NCI-H146 (cell line): ENCODE data around the gene TMEM218.

Source experiments
- DNase-seq: peaks from one replicate; lab custom pipeline; 2025; lab: John Stamatoyannopoulos, UW

The TMEM218 gene

DNA sequence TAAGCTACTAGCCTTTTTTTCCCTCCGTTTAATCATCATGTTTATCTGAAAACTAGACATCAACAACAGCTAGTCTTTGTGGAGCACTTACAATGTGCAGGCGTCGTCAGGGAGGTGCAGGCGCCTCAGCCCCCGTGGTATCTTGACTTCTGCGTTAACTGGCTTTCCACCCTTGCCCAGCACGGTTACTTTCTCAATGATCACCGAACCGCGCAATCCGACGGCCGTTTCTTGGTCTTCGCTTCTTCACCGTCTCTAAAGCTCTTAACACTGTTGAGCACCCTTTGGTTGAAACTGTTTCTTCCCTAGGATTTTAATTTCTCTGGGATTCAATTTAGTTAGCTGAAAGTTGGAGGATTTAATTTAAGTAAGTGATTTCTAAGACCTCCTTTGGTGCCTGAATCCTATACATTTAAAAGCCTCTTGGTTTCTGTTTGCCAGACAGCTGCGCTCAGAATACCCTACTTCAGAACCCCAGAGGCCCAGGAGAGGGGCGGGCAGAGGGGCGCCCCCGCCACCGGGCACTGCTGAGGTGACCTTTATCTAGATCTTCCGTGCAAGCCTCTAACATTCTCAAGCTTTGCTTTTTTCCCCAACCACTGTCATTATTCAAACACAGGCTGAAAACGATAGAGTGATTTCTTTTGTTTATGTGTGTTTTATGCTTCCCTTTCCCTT, 18.0 kb upstream of the TMEM218 start:
- DNase-seq = no peak

DNA sequence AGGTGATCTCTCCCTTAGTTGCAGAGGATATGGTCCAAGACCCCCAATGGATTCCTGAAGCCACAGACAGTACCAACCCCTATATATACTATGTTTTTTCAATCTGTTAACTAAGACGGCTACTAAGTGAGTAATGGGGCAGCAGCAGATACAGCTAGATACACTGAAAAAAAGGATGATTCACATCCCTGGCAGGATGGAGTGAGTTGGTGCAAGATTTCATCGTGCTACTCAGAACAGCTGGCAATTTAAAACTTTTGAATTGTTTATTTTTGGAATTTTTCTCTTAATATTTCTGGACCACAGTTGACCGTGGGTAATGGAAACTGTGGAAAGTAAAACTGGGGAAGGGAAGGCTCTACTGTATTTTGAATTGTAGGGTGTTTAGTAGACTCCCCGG, 17.0 kb upstream of the TMEM218 start:
- DNase-seq = no peak

DNA sequence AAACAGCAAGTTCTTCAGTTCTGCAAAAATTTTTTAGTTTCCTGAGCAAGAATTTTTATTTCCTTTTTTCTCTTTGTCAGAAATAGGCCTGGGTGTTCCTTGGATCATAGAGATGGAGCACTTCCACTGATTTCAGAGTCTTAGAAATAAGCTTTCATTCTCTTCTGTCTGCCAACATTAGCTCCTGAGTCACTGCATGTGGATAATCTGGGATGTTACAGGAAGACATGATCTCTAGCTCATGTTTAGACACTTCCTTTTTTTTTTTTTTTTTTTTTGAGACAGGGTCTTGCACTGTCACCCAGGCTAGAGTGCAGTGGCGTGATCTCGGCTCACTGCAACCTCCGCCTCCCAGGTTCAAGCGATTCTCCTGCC, 13.2 kb upstream of the TMEM218 start:
- DNase-seq = no peak

DNA sequence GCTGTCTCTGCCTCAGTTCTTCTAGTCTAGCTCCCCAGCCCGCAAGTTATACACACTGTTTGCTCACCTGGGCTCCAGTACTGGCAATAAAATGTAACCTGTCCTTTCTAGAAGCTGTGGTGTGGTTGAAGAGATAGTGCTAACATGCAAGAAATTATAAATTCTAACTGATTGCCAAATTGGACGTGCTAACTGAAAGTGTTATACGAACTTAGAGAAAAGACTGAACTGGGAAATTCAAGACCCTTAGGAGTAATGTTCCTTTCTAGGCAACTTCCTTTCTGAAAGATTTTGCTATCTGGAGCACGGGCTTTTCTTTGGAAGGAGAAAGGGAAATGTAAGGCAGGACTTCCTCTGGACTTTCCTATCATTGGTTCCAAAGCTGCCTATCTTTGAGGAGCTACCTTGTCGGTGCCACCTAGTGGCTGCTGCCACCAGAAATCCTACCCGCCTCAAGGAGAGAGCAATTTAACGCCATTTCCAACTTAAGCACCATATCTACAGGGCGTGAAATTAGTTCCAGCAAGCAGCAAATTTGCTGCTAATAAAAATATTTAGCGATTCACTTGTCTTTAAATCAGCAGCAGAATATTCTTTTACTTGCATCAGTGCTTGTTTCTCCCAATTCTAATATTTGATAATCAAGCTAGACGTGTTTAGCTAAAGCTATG, 12.7 kb upstream of the TMEM218 start:
- peak; percentile 70 for DNase-seq

DNA sequence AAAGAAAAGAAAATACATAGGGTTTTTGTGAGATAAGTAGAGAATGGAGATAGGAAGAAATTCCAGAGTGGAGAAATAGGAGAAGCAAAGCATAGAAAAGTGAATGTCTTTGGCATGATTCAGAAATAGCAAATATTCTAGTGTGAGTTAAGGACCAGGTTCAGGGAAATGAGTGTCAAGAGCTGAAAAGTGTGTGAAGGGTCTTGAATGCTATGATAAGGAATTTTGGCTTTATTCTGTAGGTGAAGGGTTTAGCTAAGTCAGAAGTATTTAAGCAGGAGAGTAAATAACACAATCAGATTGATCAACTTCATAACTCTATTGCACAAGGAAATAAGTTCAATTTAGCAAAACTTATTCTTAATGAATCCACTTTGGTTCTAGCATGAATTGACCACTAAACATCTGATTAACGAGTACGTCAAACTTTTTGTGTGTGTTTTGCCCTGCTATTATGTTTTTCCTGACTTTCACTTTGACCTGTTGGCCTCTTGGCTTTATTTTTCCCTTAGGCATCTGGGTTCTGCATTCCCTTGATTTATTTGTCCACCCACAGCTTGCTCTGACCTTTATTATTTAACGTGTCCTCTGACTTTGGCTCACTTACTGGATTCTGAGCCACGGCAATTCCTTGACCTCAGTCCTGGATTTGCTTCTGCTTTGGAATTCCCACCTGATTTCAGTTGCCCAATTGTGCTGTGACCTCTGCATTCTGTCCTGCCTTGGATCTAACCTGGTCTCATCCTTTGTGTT, 11.9 kb upstream of the TMEM218 start:
- DNase-seq = no peak

DNA sequence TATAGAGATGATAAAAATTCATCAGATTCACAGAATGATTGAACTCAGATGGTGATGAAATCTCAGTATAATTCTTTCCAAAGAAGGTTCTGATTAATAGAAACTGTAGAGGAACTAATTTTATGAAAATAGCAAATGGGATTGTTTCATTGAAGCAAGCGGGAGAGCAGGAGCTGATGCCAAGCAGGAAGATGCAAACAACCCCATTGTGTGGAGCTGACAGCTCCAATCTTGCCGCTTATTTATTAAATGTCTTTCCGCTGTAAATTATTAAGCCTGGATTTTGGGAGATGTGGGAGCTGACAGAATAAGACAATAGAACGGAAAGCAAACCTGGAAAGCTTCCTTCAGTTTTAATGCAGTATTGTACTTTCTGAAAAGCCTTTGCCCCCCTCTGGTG, 6.0 kb upstream of the TMEM218 start:
- DNase-seq = no peak

DNA sequence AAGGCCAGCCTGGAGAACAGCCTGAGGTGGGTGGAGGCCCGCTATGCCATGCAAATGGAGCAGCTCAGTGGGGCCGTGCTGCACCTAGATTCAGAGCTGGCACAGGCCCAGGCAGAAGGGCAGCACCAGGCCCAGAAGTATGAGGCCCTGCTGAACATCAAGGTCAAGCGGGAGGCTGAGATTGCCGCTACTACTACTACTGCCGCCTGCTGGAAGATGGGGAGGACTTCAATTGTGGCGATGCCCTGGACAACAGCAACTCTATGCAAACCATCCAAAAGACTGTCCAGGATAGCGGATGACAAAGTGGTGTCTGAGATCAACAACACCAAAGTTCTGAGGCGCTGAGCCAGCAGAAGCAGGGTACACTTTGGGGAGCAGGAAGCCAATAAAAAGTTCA, 3.1 kb upstream of the TMEM218 start:
- no peak for DNase-seq

DNA sequence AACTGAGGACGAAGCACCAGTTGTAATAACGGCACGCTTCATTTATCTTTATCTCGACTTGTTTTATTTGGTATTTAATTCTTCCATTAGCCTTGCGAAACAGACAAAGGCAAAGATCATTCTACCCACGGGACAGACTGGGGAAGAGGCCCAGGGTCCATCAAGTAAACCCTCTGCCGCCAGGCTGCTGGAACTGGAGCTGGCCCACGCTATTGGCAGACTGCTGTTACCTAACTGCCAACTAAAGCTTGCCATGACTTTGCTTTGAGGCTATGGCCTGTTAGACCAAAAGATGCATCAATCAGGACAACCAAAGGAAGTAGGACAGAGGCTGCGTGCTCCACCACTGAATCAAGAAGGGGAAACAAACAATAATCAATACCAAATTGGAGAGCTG, 780 bp upstream of the TMEM218 start:
- no peak for DNase-seq

DNA sequence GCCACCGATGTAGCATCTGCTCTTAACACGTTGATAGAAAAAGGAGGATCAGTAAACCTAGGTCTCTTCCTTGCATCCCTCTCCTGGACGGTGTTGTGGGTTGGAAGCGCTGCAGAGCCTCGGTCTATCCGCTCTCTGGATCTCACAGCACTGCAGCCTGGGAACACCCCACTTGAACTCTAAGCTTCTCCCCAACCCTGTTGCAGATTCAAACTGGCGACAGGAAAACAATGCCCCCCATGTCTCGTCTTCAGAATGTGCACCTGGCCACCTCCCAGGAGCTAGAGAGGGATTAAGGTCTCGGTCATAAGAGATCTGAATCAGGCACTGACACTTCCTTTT, 454 bp downstream of the TMEM218 start:
- peak; percentile 49 for DNase-seq

DNA sequence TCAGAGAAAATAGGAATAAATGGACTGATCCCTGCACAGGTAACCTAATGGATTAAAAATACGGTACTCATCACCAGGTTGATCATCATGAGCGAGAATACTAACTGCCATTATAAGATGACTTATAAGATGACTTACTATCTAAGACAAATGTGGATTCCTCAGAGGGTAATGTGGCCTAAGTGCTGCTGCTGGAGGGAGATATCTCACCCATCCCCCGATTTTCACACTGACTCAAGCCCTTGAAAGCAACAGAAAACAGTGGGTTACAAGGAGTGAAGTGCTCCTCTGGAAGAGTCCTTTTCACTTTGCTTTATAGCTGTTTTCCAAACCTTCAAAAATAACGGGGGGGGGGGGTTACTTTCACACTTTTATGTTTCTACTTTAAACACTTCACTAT, 920 bp downstream of the TMEM218 start:
- DNase-seq = no peak

DNA sequence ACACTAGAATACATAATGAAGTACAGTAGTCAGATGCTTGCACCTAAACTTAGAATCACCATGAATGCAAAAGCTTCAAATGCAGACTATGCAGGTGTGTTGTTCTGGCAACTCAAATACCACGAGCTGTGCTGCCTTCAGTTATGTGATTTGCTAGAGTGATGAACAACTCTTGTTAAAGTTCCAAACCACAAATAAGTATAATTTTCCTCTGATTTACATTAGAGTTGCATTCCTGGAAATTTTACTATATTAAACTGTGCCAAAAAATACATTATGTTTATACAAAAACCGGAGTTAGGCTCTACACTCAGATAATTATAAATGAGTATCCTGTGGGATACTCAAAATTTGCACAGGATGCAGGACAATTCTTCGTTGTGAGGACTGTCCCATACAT, 3.0 kb downstream of the TMEM218 start:
- no peak for DNase-seq

DNA sequence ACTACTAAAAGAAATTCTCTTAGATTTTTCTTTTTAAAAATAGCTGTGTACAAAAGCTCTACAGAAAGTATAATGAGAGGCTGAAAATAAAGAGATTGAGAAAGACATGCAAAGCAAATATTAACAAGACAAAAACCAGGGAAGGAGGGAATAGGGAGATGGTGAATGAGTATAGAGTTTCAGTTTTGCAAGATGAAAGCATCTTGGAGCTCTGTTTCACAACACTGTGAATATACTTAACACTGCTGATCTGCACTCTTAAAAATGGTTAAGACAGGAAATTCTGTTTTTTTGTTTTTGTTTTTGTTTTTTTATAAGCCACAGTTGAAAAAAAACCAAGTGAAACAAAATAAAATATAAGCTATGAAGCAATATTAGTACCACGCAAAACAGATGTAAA, 5.5 kb downstream of the TMEM218 start:
- DNase-seq = no peak

DNA sequence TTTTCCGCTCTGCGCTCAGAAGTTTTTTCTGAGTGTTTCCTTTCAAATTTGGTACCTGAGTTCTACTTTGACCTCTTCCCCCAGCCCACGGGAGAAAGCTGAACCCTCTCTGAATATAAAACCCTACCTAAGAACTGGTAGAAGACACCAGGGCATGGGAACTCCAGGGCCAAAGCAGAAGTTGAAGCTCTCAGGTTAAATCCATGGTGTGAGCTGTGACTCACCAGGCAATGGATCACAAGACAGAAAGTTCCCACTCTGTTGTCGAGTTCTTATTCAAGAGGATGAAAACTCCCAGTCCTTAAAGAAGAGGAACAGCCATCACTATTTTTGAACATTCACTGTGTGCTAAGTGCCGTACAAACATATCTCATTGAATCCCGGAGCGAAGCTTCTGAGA, 8.9 kb downstream of the TMEM218 start:
- no peak for DNase-seq

DNA sequence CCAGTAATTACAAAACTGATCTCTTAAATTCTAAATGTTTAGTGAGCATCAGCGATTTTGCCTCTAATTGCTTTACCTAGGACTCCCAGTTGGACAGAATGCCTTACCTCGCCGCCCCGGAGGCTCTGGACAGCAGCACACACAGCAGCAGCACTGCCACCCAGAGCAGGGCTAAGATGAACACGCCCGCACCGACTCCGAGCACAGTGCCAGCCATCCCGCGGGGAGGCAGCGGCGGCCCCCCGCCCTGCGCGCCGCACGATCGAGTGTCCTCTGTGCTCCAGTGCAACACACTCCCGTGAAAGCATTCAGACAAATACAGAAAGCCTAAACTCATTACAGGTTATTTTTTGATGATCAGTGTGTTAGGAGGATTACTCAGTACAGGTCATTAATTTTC, 9.4 kb downstream of the TMEM218 start:
- DNase-seq = no peak

DNA sequence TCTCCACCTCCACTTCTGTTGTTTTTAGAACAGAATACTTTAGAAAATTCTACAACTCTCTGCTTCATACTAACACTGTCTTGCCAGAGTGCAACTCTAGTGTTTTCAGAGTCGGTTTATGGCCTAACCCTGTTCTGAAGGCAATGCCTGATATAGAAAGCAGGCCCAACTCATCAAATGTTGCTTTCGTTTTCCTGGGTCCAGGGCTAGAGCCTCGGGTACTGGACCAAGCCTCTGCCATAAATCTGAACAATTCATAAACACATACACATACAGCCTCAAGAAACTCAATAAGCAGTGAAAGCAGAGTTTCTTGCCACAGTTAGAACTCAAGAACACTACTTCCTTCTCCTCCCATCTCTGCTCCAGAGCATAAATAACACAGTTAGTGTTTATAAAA, 9.8 kb downstream of the TMEM218 start:
- DNase-seq = no peak

DNA sequence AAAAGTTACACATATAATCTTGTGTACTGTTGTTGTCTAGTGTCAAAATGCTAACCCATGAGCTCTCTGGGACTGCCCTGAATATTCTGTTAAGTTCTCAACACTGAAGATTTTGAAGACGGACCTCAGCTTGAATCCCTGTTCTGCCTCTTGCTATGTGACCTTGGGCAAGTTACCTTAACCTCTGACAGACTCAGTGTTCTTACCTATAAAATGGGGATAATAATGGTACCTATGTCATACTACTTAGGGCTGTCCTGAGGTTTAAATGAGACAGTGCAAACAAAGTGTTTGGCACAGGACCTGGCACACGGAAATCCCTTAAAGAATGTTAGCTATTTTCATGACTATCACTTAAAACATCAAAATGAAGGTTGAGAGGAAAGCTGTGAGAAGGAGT, 11.3 kb downstream of the TMEM218 start:
- no peak for DNase-seq

DNA sequence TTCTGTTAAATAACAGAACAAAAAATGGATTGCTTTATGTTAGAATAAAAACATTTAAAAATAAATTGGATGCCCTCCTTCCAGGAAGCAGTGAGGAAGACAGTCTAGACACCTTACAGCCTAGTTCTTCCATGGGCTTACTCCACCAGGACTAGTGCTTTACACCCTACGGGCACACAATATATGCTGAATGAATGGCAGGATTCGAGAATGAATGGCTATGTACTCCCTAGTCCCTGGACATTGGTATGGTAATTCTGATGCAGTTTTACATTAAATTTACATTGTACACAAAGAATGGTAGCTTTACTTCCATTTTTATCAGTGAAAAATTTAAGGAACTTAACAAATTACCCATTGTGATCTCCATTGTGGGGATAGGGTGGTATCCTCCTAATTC, 16.7 kb downstream of the TMEM218 start:
- no peak for DNase-seq

DNA sequence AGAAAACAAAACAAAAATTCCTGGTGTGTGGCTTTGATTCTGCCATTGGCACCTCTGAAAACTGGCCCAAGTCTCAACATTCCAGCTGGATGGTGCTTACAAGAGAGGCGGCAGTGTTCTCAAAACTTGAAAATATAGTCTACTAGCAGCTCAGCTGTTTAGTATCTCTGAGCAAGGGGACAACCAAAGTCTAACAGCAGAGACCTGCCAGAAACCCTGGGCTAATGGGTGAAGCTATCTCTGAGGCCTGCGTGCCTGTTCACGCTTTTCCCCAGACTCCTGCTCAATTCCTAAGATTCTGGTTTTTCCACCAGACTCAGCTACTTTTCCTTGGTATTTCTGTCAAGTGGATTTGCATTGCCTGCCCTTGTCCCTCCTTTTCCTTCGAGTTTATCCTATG, 17.9 kb downstream of the TMEM218 start:
- DNase-seq = no peak

DNA sequence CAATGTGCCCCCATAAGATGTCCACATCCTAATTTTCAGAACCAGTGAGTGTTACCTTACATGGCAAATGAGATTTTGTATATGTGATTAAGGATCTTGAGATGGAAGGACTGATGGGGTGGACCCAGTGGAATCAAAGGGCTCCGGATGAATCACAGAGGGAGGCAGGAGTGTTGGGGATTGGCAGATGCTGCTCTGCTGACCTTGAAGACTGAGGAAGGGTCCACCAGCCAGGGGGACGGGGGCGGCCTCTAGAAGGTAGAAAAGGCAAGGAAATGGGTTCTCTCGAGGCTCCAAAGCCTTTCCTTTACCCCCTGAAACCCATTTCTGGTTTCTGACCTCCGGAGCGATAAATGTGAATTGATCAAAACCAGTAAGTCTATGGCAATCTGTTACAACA, 18.8 kb downstream of the TMEM218 start:
- no peak for DNase-seq

DNA sequence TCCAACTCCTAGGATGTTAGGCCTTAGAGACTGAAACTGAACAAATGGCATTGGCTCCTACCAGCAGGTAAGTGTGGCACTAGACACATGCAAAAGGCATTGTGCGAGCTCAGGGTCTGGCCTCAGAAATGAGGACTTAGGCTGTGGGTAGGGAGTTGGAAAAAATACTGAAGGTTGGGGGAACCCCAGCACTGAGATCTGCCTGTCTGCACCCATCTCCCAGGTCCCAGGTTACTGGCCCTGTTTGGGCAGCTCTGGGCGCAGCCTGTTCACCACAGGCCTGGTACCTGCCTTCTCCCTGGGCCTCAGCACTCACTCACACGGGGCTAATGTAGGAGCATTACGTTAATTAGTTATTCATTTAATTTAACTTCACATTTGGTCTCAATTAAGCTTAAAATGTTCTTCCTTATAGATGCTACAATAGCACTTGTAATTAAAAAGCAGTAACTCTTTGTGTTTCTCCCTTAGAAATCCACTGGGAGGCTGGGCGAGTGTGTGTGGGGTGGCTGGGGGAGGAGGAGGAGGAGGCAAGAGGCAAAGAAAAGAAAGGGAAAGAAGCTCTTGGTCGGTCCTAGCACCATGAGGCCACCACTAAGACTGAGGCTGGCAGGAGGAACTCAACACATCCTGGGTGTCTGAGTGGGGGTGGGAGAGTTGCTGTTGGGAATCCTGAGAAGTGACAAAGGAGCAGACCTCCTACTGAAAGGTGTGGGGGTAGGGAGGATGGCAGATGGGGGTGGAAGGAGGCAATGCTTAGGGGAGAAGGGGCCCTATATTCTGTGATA, 19.4 kb downstream of the TMEM218 start:
- no peak for DNase-seq

DNA sequence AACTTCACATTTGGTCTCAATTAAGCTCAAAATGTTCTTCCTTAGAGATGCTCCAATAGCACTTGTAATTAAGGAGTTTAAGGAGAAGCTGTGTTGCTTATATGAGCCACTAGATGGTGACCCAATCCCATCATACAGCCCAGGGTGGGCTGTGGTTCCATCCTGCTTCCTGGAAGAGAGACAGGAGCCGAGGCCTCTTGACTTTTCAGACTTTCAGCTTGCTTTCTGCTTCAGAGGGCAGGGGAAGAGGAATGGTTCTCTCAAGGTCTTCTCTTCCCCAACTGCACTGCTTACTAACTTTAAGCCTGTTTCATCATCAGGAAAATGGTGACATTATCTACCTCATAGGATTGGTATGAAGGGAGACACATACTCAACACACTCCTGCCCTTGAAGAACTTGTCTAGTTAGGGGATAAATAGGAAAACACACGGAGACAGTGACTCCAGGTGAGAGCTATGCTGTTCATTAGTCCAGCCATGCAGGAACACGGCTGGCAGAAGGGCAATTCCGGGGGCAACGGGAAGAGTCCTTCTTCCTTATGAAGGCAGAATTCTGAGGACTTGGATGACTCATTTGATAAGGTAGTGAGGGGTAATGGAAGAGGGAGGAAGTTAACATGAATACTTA, 20.1 kb downstream of the TMEM218 start:
- peak; percentile 36 for DNase-seq

DNA sequence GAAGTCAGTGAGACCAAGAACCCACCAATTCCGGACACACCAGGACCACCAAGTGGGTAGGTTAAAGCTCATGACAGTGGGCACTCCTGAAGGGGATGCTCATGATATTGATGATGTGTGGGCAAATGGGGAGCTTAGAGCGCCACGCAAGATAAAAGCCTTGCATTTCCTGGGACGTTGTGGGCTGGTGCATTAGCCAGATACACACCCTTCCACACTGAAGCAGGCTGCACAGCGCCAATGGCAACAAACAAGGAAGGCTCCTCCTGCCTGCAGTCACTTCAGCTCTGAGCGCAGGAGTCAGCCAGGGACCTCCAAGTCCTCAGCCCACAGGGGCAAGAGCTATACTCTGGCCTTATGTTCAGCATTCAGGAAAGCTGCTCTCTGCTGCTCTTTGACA, 20.6 kb downstream of the TMEM218 start:
- no peak for DNase-seq
